ENCODE results near the gene HSF4. TPM values are rescaled to one million over a fixed set of nuclear protein-coding genes. Genes with fewer than 3 reads are reported as not detected.

Gene HSF4, protein sequence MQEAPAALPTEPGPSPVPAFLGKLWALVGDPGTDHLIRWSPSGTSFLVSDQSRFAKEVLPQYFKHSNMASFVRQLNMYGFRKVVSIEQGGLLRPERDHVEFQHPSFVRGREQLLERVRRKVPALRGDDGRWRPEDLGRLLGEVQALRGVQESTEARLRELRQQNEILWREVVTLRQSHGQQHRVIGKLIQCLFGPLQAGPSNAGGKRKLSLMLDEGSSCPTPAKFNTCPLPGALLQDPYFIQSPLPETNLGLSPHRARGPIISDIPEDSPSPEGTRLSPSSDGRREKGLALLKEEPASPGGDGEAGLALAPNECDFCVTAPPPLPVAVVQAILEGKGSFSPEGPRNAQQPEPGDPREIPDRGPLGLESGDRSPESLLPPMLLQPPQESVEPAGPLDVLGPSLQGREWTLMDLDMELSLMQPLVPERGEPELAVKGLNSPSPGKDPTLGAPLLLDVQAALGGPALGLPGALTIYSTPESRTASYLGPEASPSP
- total RNA-seq: 10 to 100 TPM in 3 of 4 donors, 1 to 10 TPM in 1; 3.7 to 59.5 (median 19.6) TPM

DNA sequence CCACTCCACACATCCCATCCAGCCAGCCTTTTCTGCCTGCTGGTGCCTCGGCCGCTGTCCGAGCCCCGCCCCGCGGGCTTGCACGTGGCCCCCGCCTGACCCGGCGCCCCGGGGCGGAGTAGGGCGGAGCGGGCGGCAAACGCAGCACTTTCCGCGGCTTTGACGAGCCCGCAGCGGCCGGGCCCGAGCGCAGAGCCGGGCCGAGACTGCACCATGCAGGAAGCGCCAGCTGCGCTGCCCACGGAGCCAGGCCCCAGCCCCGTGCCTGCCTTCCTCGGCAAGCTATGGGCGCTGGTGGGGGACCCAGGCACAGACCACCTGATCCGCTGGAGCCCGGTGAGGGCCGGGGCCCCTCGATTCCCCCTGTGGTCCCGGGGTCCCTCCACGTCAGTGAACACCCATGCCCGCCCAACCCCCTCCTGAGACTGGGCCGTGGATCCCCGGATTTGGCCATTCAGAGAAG lies at the start of gene HSF4:
HSF4 (plus strand) TSS at position 147 of the 463 bp plus-strand sequence; CDS start at position 214, 67 bp downstream.
- WGBS, 2 donors: no CpG with 5 or more reads among the region's 41 CpGs
- TF ChIP-seq, protein P1, sequence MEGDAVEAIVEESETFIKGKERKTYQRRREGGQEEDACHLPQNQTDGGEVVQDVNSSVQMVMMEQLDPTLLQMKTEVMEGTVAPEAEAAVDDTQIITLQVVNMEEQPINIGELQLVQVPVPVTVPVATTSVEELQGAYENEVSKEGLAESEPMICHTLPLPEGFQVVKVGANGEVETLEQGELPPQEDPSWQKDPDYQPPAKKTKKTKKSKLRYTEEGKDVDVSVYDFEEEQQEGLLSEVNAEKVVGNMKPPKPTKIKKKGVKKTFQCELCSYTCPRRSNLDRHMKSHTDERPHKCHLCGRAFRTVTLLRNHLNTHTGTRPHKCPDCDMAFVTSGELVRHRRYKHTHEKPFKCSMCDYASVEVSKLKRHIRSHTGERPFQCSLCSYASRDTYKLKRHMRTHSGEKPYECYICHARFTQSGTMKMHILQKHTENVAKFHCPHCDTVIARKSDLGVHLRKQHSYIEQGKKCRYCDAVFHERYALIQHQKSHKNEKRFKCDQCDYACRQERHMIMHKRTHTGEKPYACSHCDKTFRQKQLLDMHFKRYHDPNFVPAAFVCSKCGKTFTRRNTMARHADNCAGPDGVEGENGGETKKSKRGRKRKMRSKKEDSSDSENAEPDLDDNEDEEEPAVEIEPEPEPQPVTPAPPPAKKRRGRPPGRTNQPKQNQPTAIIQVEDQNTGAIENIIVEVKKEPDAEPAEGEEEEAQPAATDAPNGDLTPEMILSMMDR (IDR thresholded peaks at IDR 0.05): peak in 1 of 6 experiments; percentile 3
- TF ChIP-seq POLR2A (IDR thresholded peaks at IDR 0.05): peak in 2 of 4 donors; percentile 57 to 67
- H3K4me1 ChIP-seq: peaks cover 34 to 76% (median 52%) of the 10 kb centered on the region in 3 donors
- DNase-seq: no peak
- peaks cover 0 to 12% (median 0%) of the 10 kb centered on the region in 3 donors for H3K36me3 ChIP-seq
- peak within 1 kb of the TSS; percentile 60 to 87 (median 80) for H3K27ac ChIP-seq
- H3K27me3 ChIP-seq: peaks cover 0 to 49% (median 0%) of the 10 kb centered on the region in 4 donors
- no peaks in the 10 kb centered on the region for H3K9me3 ChIP-seq
- H3K4me3 ChIP-seq: peak within 1 kb of the TSS; percentile 15 to 63 (median 46)
- intact Hi-C loops (cut with DNase I): no loop called here

DNA sequence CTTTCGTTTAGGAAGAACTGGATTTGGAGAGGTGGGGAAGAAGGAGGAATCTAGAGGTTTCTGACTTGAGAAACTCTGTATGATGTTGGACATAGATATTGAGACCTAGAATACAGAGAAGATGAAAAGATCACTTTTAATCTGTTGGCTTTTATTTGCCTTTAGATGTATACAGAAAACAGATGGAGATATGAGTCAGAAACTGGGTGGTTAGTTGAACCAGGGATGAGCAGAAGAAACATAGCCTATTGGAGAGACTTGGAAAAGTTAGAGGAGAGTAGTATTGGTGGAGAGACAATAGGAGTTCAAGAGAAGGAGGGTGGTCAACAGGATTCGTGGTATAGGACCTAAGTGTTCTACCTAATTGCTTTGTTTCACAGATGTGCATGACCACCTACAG lies 49.8 kb upstream of the HSF4 start:
- intact Hi-C loops (cut with DNase I): no loop called here
- WGBS, 2 donors: 70 to 83% methylated on average over 2 of the region's 2 CpGs
- Histone ChIP-seq H3K36me3 (peaks cover 0 to 17% (median 0%) of the 10 kb centered on the region in 3 donors), H3K9me3 (no peaks in the 10 kb centered on the region), H3K27ac (no peak overlapping the region), H3K4me1 (peaks cover 16 to 69% (median 31%) of the 10 kb centered on the region in 3 donors), H3K4me3 (no peak overlapping the region), H3K27me3 (no peaks in the 10 kb centered on the region)
- no peak for TF ChIP-seq POLR2A (IDR thresholded peaks at IDR 0.05)
- TF ChIP-seq, protein P1 (IDR thresholded peaks at IDR 0.05): no peak
- no peak for DNase-seq

DNA sequence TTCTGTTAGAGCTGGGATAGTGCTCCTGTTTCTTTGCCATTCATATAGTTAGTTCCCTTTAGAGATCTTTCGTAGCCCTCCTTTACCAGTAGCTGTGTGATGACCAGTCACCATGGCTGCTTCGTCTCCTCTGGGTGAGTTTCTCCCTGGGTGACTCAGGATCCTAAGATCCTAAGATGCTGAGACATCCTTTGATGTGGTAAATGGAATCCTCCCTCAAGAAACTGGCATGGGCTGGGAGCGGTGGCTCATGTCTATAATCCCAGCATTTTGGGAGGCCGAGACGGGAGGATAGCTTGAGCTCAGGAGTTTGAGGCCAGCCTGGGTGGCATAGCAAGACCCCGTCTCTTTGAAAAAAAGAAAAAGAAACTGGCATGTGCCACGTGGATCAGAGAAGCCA lies 48.9 kb upstream of the HSF4 start:
- Histone ChIP-seq H3K27ac (no peak overlapping the region), H3K9me3 (no peaks in the 10 kb centered on the region), H3K27me3 (no peaks in the 10 kb centered on the region), H3K4me3 (no peak overlapping the region), H3K36me3 (peaks cover 0 to 26% (median 0%) of the 10 kb centered on the region in 3 donors), H3K4me1 (peaks cover 14 to 63% (median 27%) of the 10 kb centered on the region in 3 donors)
- intact Hi-C loops (cut with DNase I): no loop called here
- TF ChIP-seq, protein P1 (IDR thresholded peaks at IDR 0.05): no peak
- no peak for TF ChIP-seq POLR2A (IDR thresholded peaks at IDR 0.05)
- WGBS, 2 donors: 64 to 66% methylated on average over 5 to 7 of the region's 7 CpGs
- no peak for DNase-seq

DNA sequence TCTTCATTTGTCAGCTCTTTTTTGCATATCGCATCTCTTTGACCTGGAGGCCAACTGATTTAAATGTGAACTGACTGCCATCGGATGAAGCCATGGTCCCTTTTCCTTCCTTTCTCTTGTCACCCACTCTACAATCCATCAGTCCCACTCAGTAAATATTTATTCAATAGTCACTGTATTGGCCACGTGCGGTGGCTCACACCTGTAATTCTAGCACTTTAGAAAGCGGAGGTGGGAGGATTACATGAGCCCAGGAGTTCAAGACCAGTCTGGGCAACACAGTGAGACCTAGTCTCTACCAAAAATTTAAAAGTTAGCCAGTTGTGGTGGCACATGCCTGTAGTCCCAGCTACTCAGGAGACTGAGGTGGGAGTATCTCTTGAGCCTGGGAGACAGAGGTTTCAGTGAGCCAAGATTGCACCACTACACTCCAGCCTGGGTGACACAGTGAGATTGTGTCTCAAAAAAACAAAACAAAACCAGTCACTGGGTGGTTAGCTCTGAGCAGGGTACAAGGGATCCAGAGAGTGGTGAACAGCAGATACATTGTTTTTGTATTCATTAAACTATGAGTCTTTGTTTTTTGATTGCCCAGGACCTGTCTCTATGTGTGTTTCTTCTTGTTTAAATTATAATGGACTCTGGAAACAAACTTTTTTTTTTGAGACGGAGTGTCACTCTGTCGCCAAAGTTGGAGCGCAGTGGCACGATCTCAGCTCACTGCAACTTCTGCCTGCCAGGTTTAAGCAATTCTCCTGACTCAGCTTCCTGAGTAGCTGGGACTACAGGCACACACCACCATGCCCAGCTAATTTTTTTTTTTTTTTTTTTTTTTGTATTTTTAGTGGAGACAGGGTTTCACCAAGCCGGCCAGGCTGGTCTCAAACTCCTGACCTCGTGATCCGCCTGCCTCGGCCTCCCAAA lies 47.9 kb upstream of the HSF4 start:
- TF ChIP-seq, protein P1 (IDR thresholded peaks at IDR 0.05): no peak
- no peak for TF ChIP-seq POLR2A (IDR thresholded peaks at IDR 0.05)
- Histone ChIP-seq H3K36me3 (peaks cover 0 to 36% (median 5%) of the 10 kb centered on the region in 3 donors), H3K4me3 (no peak overlapping the region), H3K4me1 (peaks cover 4 to 53% (median 17%) of the 10 kb centered on the region in 3 donors), H3K27ac (peak overlapping the region in 1 of 4 donors; percentile 75), H3K9me3 (no peaks in the 10 kb centered on the region), H3K27me3 (no peaks in the 10 kb centered on the region)
- intact Hi-C loops (cut with DNase I): no loop called here
- no peak for DNase-seq
- 80% methylated on average over 11 to 13 of the region's 13 CpGs for WGBS, 2 donors

Data from esophagus squamous epithelium (tissue), 5 donors.